SU-DHL-6 (cell line): ENCODE results near the gene SCAPER.

Experiments
- CTCF ChIP-seq: fragments of 200-600 bp; sonication (generic); IDR thresholded peaks from one replicate; pipeline ENCODE4 v1.5.1; 2017; ENCODE audit warnings: antibody characterized with exemption, mild to moderate bottlenecking, low read length, moderate library complexity; ENCODE audit not compliant: insufficient read depth, poor library complexity, severe bottlenecking
- EZH2phosphoT487 ChIP-seq: fragments of 200-600 bp; sonication (generic), shearing (Covaris generic); conservative IDR thresholded peaks from 2 replicates; pipeline ENCODE4 v1.6.1; 2018; ENCODE audit warnings: mild to moderate bottlenecking, antibody characterized with exemption, low read length, moderate library complexity, mixed read lengths

DNA sequence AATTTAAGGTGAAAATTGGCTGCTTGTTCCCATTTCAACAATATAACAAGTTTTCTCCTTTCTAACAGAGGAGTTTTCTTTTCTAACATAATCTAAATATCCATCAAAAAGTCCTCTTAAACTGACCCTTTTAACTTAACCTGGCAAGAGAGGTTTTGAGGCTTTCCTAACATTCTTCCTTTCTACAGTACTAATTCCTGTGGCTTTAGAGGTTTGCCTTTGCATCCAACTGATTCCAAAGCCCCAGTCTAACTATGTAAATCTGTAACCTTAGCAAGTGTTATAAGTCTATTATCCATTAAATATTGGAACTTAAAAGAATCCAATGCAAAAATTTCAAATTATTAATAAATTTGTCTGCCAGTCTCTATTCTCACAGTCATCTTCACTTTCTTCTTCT is 434.4 kb downstream of the SCAPER start:
- TF ChIP-seq CTCF, result no peak
- TF ChIP-seq EZH2phosphoT487, result no peak
